HG03039 (cell line): Measurements from ENCODE around the gene USP28.
"Not testable (repeated sequence)": the region's sequence is repeated elsewhere in the genome, so short reads cannot be mapped to it uniquely, and the experiment has no call there.

Experiments
- ATAC-seq: cut with Tn5 transposase; IDR thresholded peaks from one replicate; pipeline ENCODE4 v1.9.1; 2021; ENCODE audit warnings: mild to moderate bottlenecking, moderate library complexity; ENCODE audit not compliant: unreplicated experiment

The USP28 gene

GRCh38 chr11:113875234-113876073 is at the start of gene USP28:
Gene USP28 (minus strand): TSS chr11:113875572. CDS start chr11:113875501, 71 bp downstream.
- ATAC-seq = peak; percentile 75

GRCh38 chr11:113923572-113923971 is 48.2 kb upstream of the USP28 start:
- no peak for ATAC-seq

- ATAC-seq = not testable (repeated sequence)
Measured at GRCh38 chr11:113911491-113911890, 36.1 kb upstream of the USP28 start.

GRCh38 chr11:113908098-113908497 is 32.7 kb upstream of the USP28 start:
- ATAC-seq = no peak

- ATAC-seq = no peak
Measured at GRCh38 chr11:113907681-113908080, 32.3 kb upstream of the USP28 start.

GRCh38 chr11:113907152-113907551 is 31.8 kb upstream of the USP28 start:
- no peak for ATAC-seq

- no peak for ATAC-seq
Measured at GRCh38 chr11:113906516-113906915, 31.1 kb upstream of the USP28 start.

GRCh38 chr11:113906038-113906437 is 30.7 kb upstream of the USP28 start:
- no peak for ATAC-seq

- ATAC-seq = no peak
Measured at GRCh38 chr11:113904379-113905101, 29.2 kb upstream of the USP28 start, which contains the start of gene HTR3B. Gene HTR3B (plus strand): TSS chr11:113904796. CDS start chr11:113904934, 138 bp downstream.

GRCh38 chr11:113901141-113901540 is 25.8 kb upstream of the USP28 start:
- no peak for ATAC-seq

- no peak for ATAC-seq
Measured at GRCh38 chr11:113896156-113896879, 20.9 kb upstream of the USP28 start.

GRCh38 chr11:113895367-113896155 is 20.2 kb upstream of the USP28 start:
- no peak for ATAC-seq

- no peak for ATAC-seq
Measured at GRCh38 chr11:113894421-113894996, 19.1 kb upstream of the USP28 start.

- no peak for ATAC-seq
Measured at GRCh38 chr11:113888848-113889247, 13.5 kb upstream of the USP28 start.

GRCh38 chr11:113885897-113886296 is 10.5 kb upstream of the USP28 start:
- no peak for ATAC-seq

- ATAC-seq = no peak
Measured at GRCh38 chr11:113884361-113884836, 9.0 kb upstream of the USP28 start.

GRCh38 chr11:113881856-113882255 is 6.5 kb upstream of the USP28 start:
- ATAC-seq = no peak

GRCh38 chr11:113880971-113881370 is 5.6 kb upstream of the USP28 start:
- ATAC-seq = no peak

- ATAC-seq = not testable (repeated sequence)
Measured at GRCh38 chr11:113879446-113879845, 4.1 kb upstream of the USP28 start.

GRCh38 chr11:113877670-113878055 is 2.3 kb upstream of the USP28 start:
- no peak for ATAC-seq
